Liver (tissue), 9 donors: Measurements from ENCODE around the gene TUBA4B. TPM values are rescaled to one million over a fixed set of nuclear protein-coding genes. Genes with fewer than 3 reads are reported as not detected.

Experiments used
- DNase-seq: peaks from one replicate; pipeline ENCODE4 v3.0.0-alpha.2; 2017; ENCODE audit warnings: low spot score
- H3K27ac ChIP-seq, 2 donors: one replicate each; pipeline ENCODE4 v1.7.0; 2013; ENCODE audit warnings: inconsistent platforms in 2 of 2, low read length in 2 of 2, control low read depth in 1 of 2, low read depth in 1 of 2, mild to moderate bottlenecking in 1 of 2
- H3K27me3 ChIP-seq, 4 donors: one replicate each; pipeline versions ENCODE4 v1.6.1 to v1.7.0; 2013; ENCODE audit warnings: low read length in 3 of 4, inconsistent platforms in 1 of 4, mild to moderate bottlenecking in 1 of 4, moderate library complexity in 1 of 4; ENCODE audit not compliant: control insufficient read depth in 4 of 4, insufficient read depth in 4 of 4
- H3K36me3 ChIP-seq, 4 donors: one replicate each; pipeline versions ENCODE4 v1.6.1 to v1.7.0; 2013; ENCODE audit warnings: low read length in 3 of 4, mild to moderate bottlenecking in 3 of 4, low read depth in 1 of 4, moderate library complexity in 1 of 4; ENCODE audit not compliant: control insufficient read depth in 4 of 4, insufficient read depth in 3 of 4
- H3K4me1 ChIP-seq, 4 donors: one replicate each; pipeline versions ENCODE4 v1.6.1 to v1.7.0; 2013; ENCODE audit warnings: low read length in 3 of 4, mild to moderate bottlenecking in 3 of 4, moderate library complexity in 1 of 4; ENCODE audit not compliant: control insufficient read depth in 4 of 4, insufficient read depth in 4 of 4
- H3K4me3 ChIP-seq, 3 donors: one replicate each; pipeline versions ENCODE4 v1.6.1 to v1.7.0; 2013; ENCODE audit warnings: low read length in 3 of 3, control low read depth in 1 of 3, low read depth in 1 of 3, mild to moderate bottlenecking in 1 of 3
- H3K9ac ChIP-seq, 2 donors: one replicate each; pipeline ENCODE4 v1.7.0; 2013; ENCODE audit warnings: low read length in 2 of 2, mild to moderate bottlenecking in 2 of 2, moderate library complexity in 2 of 2, control low read depth in 1 of 2, low read depth in 1 of 2
- H3K9me3 ChIP-seq, 4 donors: one replicate each; pipeline versions ENCODE4 v1.6.1 to v1.7.0; 2013; ENCODE audit warnings: low read length in 3 of 4; ENCODE audit not compliant: control insufficient read depth in 4 of 4
- ATF3 ChIP-seq: IDR thresholded peaks from 2 replicates; pipeline ENCODE4 v1.6.1; 2016; ENCODE audit warnings: antibody characterized with exemption
- CTCF ChIP-seq: fragments of 150-350 bp; IDR thresholded peaks from 2 replicates; pipeline ENCODE4 v1.5.1; 2017; ENCODE audit warnings: improper control_type of control experiment, low read depth, low read length; ENCODE audit not compliant: missing input control
- EGR1 ChIP-seq, 2 donors: IDR thresholded peaks; 2 replicates each; pipeline ENCODE4 v1.6.1; 2016 to 2018; ENCODE audit warnings: antibody characterized with exemption in 2 of 2, low read depth in 2 of 2
- FOXA1 ChIP-seq: IDR thresholded peaks from 2 replicates; pipeline ENCODE4 v1.6.1; 2016; ENCODE audit warnings: antibody characterized with exemption
- FOXA2 ChIP-seq: IDR thresholded peaks from 2 replicates; pipeline ENCODE4 v1.6.1; 2016; ENCODE audit warnings: antibody characterized with exemption
- GABPA ChIP-seq, 2 donors: IDR thresholded peaks in 1 of 2; conservative IDR thresholded peaks in 1 of 2; 2 replicates each; pipeline ENCODE4 v1.6.1; 2016; ENCODE audit warnings: antibody characterized with exemption in 2 of 2, mild to moderate bottlenecking in 1 of 2, moderate library complexity in 1 of 2
- HNF4A ChIP-seq, 2 donors: conservative IDR thresholded peaks; 2 replicates each; pipeline ENCODE4 v1.6.1; 2016; ENCODE audit warnings: antibody characterized with exemption in 2 of 2, mild to moderate bottlenecking in 2 of 2
- HNF4G ChIP-seq: IDR thresholded peaks from 2 replicates; pipeline ENCODE4 v1.6.1; 2016; ENCODE audit warnings: antibody characterized with exemption
- JUND ChIP-seq, 2 donors: IDR thresholded peaks; 2 replicates each; pipeline ENCODE4 v1.6.1; 2016; ENCODE audit warnings: antibody characterized with exemption in 2 of 2
- MAX ChIP-seq: IDR thresholded peaks from 2 replicates; pipeline ENCODE4 v1.6.1; 2016; ENCODE audit warnings: antibody characterized with exemption
- NR2F2 ChIP-seq: IDR thresholded peaks from 2 replicates; pipeline ENCODE4 v1.6.1; 2016; ENCODE audit warnings: antibody characterized with exemption
- RAD21 ChIP-seq, 2 donors: IDR thresholded peaks; 2 replicates each; pipeline ENCODE4 v1.6.1; 2016; ENCODE audit warnings: antibody characterized with exemption in 2 of 2, mild to moderate bottlenecking in 2 of 2
- SP1 ChIP-seq: IDR thresholded peaks from 2 replicates; pipeline ENCODE4 v1.6.1; 2018; ENCODE audit warnings: antibody characterized with exemption, mild to moderate bottlenecking
- TAF1 ChIP-seq: conservative IDR thresholded peaks from 2 replicates; pipeline ENCODE4 v1.6.1; 2016; ENCODE audit warnings: antibody characterized with exemption, mild to moderate bottlenecking
- YY1 ChIP-seq: IDR thresholded peaks from 2 replicates; pipeline ENCODE4 v1.6.1; 2016; ENCODE audit warnings: antibody characterized with exemption, mild to moderate bottlenecking
- WGBS: extraction: QIAGEN DNeasy Blood & Tissue Kit; methylation state at CpG from one replicate; pipeline ENCODE4 v1.1.7; 2013; 5-methylcytosine and 5-hydroxymethylcytosine counted together
- polyA plus RNA-seq, 2 donors: library from polyadenylated mRNA; stranded (reverse) in 1 of 2; unstranded in 1 of 2; fragments of 200-250 nt in 1 of 2; fragments of >200 nt in 1 of 2; fragmentation: Nextera tagmentation in 1 of 2; extraction: Ambion mirVana in 1 of 2; gene quantifications; one replicate each; pipeline versions ENCODE4 v1.2.1 to v1.2.3, GENCODE V29; 2013 to 2015
- total RNA-seq, 2 donors: library from RNA; depleted of rRNA; stranded (reverse); fragments of >200 nt; gene quantifications; one replicate each; pipeline ENCODE4 v1.2.3, GENCODE V29; 2014
- TF ChIP-seq, protein P1 (sequence below): IDR thresholded peaks from 2 replicates; pipeline ENCODE4 v1.6.1; 2016; ENCODE audit warnings: antibody characterized with exemption
- donor health status: healthy.
- donor health status: healthy.
- donor health status: healthy.
- donor health status: healthy.
- donor health status: healthy.

The TUBA4B gene
- total and polyA plus RNA-seq, 4 donors, result 0.08 to 0.20 (median 0.19) TPM; not detected in 1

DNA sequence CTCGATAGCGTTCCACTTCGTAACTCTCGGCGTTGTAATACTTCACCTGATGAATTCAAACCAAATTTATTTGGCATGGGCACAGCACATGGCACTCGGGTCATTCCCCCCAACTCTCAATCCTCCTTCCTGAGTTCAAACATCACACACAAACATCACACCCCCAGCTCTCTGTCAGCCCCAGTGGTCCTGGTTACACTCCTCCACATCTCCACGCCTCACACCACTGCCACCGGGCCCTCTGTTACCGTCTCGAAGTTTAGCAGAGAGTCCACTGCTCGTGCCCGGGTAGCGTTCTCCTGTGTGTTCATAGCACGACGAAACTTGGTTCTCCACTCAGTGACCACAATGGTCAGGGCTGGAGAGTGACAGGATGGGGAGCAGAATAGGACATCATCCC is 38.9 kb upstream of the TUBA4B start:
- H3K4me3 ChIP-seq, result no peak overlapping the region
- WGBS, result 97% methylated on average over 15 of the region's 15 CpGs
- no peaks in the 10 kb centered on the region for H3K9me3 ChIP-seq
- no peak for DNase-seq
- TF ChIP-seq NR2F2, result no peak
- no peak for TF ChIP-seq JUND (IDR thresholded peaks at IDR 0.05)
- no peak for TF ChIP-seq MAX
- TF ChIP-seq FOXA1, result no peak
- TF ChIP-seq RAD21 (IDR thresholded peaks at IDR 0.05), result no peak
- no peak for TF ChIP-seq HNF4G
- TF ChIP-seq GABPA (IDR thresholded peaks at IDR 0.05 in 1 of 2, conservative IDR thresholded peaks at IDR 0.05 in 1 of 2), result no peak
- TF ChIP-seq, protein P1, sequence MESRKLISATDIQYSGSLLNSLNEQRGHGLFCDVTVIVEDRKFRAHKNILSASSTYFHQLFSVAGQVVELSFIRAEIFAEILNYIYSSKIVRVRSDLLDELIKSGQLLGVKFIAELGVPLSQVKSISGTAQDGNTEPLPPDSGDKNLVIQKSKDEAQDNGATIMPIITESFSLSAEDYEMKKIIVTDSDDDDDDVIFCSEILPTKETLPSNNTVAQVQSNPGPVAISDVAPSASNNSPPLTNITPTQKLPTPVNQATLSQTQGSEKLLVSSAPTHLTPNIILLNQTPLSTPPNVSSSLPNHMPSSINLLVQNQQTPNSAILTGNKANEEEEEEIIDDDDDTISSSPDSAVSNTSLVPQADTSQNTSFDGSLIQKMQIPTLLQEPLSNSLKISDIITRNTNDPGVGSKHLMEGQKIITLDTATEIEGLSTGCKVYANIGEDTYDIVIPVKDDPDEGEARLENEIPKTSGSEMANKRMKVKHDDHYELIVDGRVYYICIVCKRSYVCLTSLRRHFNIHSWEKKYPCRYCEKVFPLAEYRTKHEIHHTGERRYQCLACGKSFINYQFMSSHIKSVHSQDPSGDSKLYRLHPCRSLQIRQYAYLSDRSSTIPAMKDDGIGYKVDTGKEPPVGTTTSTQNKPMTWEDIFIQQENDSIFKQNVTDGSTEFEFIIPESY, result no peak
- no peak for TF ChIP-seq SP1
- TF ChIP-seq HNF4A (conservative IDR thresholded peaks at IDR 0.05), result no peak
- peaks cover 1 to 19% (median 12%) of the 10 kb centered on the region in 4 donors for H3K4me1 ChIP-seq
- no peak overlapping the region for H3K9ac ChIP-seq
- H3K27me3 ChIP-seq, result no peaks in the 10 kb centered on the region
- peaks cover 11 to 32% (median 15%) of the 10 kb centered on the region in 4 donors for H3K36me3 ChIP-seq
- no peak overlapping the region for H3K27ac ChIP-seq

DNA sequence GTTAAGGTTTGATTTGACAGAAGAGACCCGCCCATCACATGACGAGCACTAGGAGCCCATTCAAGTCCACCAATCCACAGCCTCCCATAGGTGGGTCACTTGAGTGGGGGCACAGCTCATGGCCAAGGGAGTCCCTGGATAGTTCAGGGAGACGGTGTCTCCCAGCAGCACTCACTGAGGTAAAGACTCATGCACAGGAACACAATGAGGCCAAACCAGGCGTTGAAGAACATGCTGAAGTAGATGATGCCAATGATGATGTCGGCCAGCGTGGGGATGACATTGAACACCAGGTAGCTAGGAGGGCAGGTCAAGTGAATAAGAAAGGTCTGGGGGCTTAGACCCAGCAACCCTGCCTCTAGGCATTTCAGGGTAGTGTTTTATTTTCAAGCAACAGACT is 38.3 kb upstream of the TUBA4B start:
- Histone ChIP-seq H3K4me1 (peaks cover 5 to 25% (median 18%) of the 10 kb centered on the region in 4 donors), H3K9me3 (no peaks in the 10 kb centered on the region), H3K4me3 (no peak overlapping the region), H3K27me3 (no peaks in the 10 kb centered on the region), H3K27ac (no peak overlapping the region), H3K36me3 (peaks cover 10 to 29% (median 11%) of the 10 kb centered on the region in 4 donors), H3K9ac (no peak overlapping the region)
- WGBS, result 97% methylated on average over 6 of the region's 6 CpGs
- DNase-seq, result no peak
- TF ChIP-seq FOXA2 (no peak), HNF4G (no peak), YY1 (no peak), MAX (no peak), NR2F2 (no peak), GABPA (IDR thresholded peaks at IDR 0.05 in 1 of 2, conservative IDR thresholded peaks at IDR 0.05 in 1 of 2) (no peak), TAF1 (no peak), EGR1 (IDR thresholded peaks at IDR 0.05; ENCODE audit: low read depth in 2 of 2) (no peak), FOXA1 (no peak), ATF3 (no peak), CTCF (no peak), SP1 (no peak)
- TF ChIP-seq, protein P1, result no peak
